ENCODE measurements around the gene WRAP53. TPM values are rescaled to one million over a fixed set of nuclear protein-coding genes. Genes with fewer than 3 reads are reported as not detected.
A peak's percentile ranks its signal among the peaks of the same experiment; 100 is the strongest.

WRAP53 gene
- total RNA-seq, 4 donors from 2014 or later, result 1.0 to 8.8 (median 6.2) TPM

DNA sequence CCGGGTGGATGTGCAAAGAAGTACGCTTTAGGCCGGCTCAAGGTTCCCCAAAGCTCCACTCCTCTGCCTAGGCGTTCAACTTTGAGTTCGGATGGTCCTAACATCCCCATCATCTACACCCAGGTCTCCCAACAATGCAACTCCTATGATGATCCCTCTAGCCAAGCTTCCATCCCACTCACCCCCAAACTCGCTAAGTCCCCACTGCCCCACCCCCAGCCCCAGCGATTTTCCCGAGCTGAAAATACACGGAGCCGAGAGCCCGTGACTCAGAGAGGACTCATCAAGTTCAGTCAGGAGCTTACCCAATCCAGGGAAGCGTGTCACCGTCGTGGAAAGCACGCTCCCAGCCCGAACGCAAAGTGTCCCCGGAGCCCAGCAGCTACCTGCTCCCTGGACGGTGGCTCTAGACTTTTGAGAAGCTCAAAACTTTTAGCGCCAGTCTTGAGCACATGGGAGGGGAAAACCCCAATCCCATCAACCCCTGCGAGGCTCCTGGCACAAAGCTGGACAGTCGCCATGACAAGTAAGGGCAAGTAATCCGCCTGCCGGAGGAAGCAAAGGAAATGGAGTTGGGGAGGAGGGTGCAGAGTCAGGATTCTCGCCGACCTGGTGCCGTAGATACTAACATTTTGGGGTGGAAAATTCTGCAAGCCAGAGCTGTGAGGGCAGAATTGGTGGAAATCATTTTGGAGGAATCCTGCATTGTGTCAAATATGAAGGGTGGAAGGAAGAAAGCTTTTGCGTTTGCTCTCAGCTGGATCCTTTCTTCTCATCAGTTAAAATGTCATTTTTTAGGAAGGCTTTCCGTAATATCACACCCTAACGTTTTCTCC, 987 bp upstream of the WRAP53 start, which contains the start of gene TP53:
Gene TP53, minus strand, starts transcription at position 419 of the 836 bp plus-strand sequence. CDS start 10,896 bp downstream, outside the sequence.
- peaks cover 6 to 16% of the 10 kb centered on the region in 2 donors for H3K4me1 ChIP-seq
- intact Hi-C loops (cut with DNase I; ENCODE audit: low total_unique reads), result loop anchor here (5.0 kb wide), 1 partner anchor 60 kb away; the partner anchor contains the start of gene SAT2
- H3K27me3 ChIP-seq, result no peaks in the 10 kb centered on the region
- H3K4me3 ChIP-seq, result peak within 1 kb of the TSS; percentile 83 to 85
- no peaks in the 10 kb centered on the region for H3K36me3 ChIP-seq
- peak; percentile 85 to 92 for DNase-seq
- H3K27ac ChIP-seq, result peak within 1 kb of the TSS; percentile 94 to 98
- TF ChIP-seq, protein P1, sequence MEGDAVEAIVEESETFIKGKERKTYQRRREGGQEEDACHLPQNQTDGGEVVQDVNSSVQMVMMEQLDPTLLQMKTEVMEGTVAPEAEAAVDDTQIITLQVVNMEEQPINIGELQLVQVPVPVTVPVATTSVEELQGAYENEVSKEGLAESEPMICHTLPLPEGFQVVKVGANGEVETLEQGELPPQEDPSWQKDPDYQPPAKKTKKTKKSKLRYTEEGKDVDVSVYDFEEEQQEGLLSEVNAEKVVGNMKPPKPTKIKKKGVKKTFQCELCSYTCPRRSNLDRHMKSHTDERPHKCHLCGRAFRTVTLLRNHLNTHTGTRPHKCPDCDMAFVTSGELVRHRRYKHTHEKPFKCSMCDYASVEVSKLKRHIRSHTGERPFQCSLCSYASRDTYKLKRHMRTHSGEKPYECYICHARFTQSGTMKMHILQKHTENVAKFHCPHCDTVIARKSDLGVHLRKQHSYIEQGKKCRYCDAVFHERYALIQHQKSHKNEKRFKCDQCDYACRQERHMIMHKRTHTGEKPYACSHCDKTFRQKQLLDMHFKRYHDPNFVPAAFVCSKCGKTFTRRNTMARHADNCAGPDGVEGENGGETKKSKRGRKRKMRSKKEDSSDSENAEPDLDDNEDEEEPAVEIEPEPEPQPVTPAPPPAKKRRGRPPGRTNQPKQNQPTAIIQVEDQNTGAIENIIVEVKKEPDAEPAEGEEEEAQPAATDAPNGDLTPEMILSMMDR (IDR thresholded peaks at IDR 0.05), result peak in 2 of 4 experiments; percentile 28 to 45
- TF ChIP-seq POLR2A (IDR thresholded peaks at IDR 0.05), result peak; percentile 48 to 54
- no peaks in the 10 kb centered on the region for H3K9me3 ChIP-seq

DNA sequence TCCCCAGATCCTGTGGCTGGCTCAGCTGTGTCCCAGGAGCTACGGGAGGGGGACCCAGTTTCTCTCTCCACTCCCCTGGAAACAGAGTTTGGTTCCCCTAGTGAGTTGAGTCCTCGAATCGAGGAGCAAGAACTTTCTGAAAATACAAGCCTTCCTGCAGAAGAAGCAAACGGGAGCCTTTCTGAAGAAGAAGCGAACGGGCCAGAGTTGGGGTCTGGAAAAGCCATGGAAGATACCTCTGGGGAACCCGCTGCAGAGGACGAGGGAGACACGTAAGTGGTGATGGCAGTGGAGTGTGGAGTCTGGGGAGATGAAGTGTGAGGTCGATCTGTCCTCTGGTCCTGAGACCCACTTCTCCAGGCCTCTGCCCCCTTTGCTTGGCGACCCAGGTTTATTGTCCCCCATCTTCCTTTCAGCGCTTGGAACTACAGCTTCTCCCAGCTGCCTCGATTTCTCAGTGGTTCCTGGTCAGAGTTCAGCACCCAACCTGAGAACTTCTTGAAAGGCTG, 585 bp downstream of the WRAP53 start:
- intact Hi-C loops (cut with DNase I; ENCODE audit: low total_unique reads), result loop anchor here (5.0 kb wide), 1 partner anchor 62 kb away; the partner anchor contains the start of gene SAT2
- no peak for DNase-seq
- TF ChIP-seq, protein P1 (IDR thresholded peaks at IDR 0.05), result no peak
- no peak for TF ChIP-seq POLR2A (IDR thresholded peaks at IDR 0.05)
- H3K27ac ChIP-seq, result peak overlapping the region; percentile 77 to 98
- peaks cover 6 to 16% of the 10 kb centered on the region in 2 donors for H3K4me1 ChIP-seq
- peak overlapping the region; percentile 52 to 85 for H3K4me3 ChIP-seq
- H3K9me3 ChIP-seq, result no peaks in the 10 kb centered on the region
- no peaks in the 10 kb centered on the region for H3K36me3 ChIP-seq
- no peaks in the 10 kb centered on the region for H3K27me3 ChIP-seq

DNA sequence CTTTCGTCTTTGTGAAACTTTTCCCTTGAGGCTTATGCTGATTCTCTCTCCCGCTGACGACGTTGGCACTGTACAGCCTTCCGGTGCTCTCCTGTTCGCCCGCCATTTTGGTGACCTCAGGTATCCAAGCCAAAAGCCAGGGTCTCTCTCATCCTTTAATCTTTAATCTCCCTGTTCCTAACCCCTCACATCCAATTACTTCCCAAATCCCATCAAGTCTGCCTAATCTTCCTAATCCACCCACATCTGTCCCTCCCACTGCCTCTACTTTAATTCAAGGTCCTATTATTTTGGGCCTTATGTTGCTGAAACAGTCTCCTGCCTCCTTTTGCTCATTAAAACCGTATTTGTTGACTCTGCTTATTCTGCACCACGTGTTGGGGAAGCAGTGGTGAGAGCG, 7.3 kb downstream of the WRAP53 start:
- Histone ChIP-seq H3K4me3 (no peak overlapping the region), H3K9me3 (no peaks in the 10 kb centered on the region), H3K27me3 (no peaks in the 10 kb centered on the region), H3K36me3 (no peaks in the 10 kb centered on the region), H3K4me1 (no peaks in the 10 kb centered on the region), H3K27ac (no peak overlapping the region)
- intact Hi-C loops (cut with DNase I; ENCODE audit: low total_unique reads), result no loop called here
- no peak for DNase-seq
- TF ChIP-seq, protein P1 (IDR thresholded peaks at IDR 0.05), result no peak
- TF ChIP-seq POLR2A (IDR thresholded peaks at IDR 0.05), result no peak

DNA sequence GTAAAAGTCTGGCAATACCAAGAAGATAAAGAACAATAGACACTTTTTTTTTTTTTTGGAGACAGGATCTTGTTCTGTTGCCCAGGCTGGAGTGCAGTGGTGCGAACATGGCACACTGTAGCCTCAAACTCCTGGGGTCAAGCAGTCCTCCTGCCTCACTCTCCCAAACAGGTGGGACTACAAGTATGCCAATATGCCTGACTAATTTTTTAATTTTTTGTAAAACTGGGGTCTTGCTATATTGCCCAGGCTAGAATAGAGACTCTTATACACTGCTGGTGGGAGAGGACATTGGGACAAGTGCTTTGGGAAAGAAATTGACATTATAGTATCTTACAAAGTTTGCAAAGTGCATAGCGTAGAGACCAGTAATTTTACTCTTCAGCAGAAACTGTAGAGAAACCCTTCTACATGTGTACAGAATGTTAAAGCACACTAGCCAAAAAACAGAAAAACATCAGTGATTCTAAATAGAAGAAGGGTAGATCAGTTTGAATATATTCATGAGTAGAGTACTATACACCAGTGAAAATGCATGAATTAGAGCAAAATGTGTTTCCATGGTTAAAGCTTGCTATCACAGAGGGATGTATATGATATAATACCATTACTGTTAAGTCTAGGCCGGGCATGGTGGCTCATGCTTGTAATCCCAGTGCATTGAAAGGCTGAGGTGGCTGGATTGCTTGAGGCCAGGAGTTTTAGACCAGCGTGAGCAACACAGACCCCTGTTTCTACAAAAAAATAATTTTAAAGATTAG, 9.7 kb downstream of the WRAP53 start:
- intact Hi-C loops (cut with DNase I; ENCODE audit: low total_unique reads), result no loop called here
- Histone ChIP-seq H3K36me3 (no peaks in the 10 kb centered on the region), H3K9me3 (no peaks in the 10 kb centered on the region), H3K27me3 (no peaks in the 10 kb centered on the region), H3K4me3 (no peak overlapping the region), H3K27ac (no peak overlapping the region), H3K4me1 (no peaks in the 10 kb centered on the region)
- TF ChIP-seq, protein P1 (IDR thresholded peaks at IDR 0.05), result no peak
- TF ChIP-seq POLR2A (IDR thresholded peaks at IDR 0.05), result no peak
- DNase-seq, result no peak

All from uterus (tissue), 4 donors.